Mammary epithelial cell (primary cell): ENCODE results near the gene SLC9A9.

Source experiments
- CTCF ChIP-seq, 2 donors: IDR thresholded peaks in 1 of 2; conservative IDR thresholded peaks in 1 of 2; 2 replicates each; pipeline ENCODE4 v1.5.1; 2011 to 2012; ENCODE audit warnings: inconsistent platforms in 2 of 2, low read length in 2 of 2, mild to moderate bottlenecking in 2 of 2, control low read depth in 1 of 2, low read depth in 1 of 2; ENCODE audit not compliant: insufficient read depth in 1 of 2; ENCODE audit errors: extremely low read depth in 1 of 2
- EZH2 ChIP-seq: IDR thresholded peaks from 2 replicates; pipeline ENCODE4 v1.6.1; 2012; ENCODE audit warnings: low read length, inconsistent platforms, borderline replicate concordance

GRCh38 chr3:143595456-143596077, 252.7 kb downstream of the SLC9A9 start:
- no peak for TF ChIP-seq CTCF (conservative IDR thresholded peaks at IDR 0.05 in 1 of 2, IDR thresholded peaks at IDR 0.05 in 1 of 2; ENCODE audit: extremely low read depth in 1 of 2, insufficient read depth in 1 of 2, low read depth in 1 of 2, low read length in 2 of 2)
- TF ChIP-seq EZH2: no peak
